Activated naive CD4-positive, alpha-beta T cell (primary cell): ENCODE data around the gene ITK.

Experiments
- DNase-seq, 4 experiments: peaks; one replicate each; lab custom pipeline; 2025; lab: John Stamatoyannopoulos, UW

ITK gene

DNA sequence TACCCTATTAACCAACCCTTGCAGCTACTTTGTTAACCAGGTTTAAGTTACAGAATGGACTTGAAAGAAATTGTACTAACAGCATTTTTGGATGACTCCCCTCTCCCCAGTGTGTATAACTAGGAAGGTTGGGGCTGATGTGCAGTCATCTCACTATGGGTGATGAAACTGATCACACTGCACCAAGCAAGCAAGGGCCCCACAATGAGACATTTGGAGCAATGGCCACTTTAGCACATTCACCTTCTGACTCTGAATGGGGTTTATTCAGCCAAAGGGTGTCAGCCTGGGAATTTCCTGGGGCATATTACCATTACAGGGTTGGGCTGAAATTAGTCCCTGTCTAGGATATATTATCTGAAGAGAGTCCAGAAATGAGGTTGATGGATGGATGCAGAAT is 66.6 kb downstream of the ITK start:
- DNase-seq = no peak

- peak in 2 of 4 experiments; percentile 13 to 30 for DNase-seq
Observed at GRCh38 chr5:157248821-157249470, 68.3 kb downstream of the ITK start.

GRCh38 chr5:157252711-157253465 is 72.2 kb downstream of the ITK start:
- peak in 2 of 4 experiments; percentile 10 to 36 for DNase-seq

GRCh38 chr5:157253547-157253946 is 72.9 kb downstream of the ITK start:
- DNase-seq = no peak

DNA sequence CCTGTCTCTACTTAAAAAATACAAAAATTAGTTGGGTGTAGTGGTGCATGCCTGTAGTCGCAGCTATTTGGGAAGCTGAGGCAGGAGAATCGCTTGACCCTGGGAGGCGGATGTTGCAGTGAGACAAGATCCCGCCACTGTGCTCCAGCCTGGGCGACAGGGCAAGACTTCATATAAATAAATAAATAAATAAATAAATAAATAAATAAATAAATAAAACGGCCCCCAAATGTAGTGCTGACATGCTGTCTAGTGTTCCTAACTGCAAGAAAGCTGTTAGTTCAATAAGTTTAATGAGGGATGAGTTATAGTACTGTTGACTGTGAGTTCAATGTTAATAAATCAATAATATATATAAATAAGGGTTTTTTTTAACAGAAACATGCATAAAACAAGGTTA is 77.8 kb downstream of the ITK start:
- no peak for DNase-seq

- DNase-seq = no peak
Observed at GRCh38 chr5:157259699-157260098, 79.1 kb downstream of the ITK start.

DNA sequence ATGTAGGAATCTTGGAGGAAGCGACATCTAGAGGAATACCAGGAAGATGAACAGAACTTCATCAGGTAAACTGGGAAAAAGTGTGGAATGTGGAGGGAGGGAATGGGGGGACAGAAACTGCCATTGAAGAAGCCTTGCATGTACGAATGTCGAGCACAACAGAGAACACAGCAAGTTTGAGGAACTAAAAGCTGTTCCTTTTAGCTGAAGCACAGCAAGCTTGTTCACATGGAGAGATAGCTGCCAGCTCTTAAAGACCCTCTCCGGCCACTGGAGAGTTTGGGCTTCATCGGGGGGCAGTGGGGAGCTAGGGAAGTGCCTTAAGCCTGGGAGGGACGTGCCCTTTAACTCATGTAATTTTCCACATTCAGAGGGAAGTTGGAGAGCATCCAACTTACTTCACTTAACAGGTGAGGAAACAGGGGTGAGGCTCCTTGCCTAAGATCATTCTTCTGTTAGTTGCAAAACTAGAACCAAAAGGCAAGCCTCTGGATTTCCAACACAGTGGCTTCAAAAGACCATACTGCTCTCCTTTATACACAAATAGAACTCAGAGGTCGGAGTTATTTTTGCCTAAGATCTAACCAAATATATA is 83.0 kb downstream of the ITK start:
- no peak for DNase-seq

DNA sequence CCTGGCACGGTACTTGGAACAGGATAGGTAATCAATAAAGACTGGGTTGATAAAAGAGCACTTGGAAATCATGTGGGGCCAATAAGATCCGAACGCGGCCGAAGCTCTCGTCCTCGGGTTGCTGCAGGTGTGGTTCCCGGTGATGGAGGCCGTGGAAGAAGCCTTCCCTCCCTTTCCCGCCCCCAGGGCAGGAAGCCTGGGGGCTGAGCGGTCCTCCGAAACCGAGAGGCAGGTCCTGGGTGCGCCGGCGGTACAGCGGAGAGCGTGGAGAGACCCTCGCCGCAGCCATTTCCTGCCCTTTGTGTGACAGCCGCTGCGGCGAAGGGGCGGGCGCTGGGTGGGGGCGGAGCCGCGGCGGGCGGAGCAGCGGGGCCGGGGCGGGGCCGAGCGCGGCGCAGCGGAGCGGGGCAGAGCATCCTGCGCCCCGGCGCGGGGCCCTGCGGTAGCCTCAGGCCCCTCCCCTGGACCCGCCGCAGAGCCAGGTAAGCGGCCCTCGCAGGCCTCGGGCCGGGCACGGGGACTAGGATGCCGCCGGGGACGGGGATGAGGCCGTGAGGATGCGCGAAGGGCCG is 85.2 kb downstream of the ITK start, which contains the start of gene CYFIP2:
CYFIP2 (plus strand) TSS at position 410 of the 572 bp plus-strand sequence. CDS start 19,239 bp downstream, outside the sequence.
- DNase-seq = peak; percentile 31 to 83 (median 66)

DNA sequence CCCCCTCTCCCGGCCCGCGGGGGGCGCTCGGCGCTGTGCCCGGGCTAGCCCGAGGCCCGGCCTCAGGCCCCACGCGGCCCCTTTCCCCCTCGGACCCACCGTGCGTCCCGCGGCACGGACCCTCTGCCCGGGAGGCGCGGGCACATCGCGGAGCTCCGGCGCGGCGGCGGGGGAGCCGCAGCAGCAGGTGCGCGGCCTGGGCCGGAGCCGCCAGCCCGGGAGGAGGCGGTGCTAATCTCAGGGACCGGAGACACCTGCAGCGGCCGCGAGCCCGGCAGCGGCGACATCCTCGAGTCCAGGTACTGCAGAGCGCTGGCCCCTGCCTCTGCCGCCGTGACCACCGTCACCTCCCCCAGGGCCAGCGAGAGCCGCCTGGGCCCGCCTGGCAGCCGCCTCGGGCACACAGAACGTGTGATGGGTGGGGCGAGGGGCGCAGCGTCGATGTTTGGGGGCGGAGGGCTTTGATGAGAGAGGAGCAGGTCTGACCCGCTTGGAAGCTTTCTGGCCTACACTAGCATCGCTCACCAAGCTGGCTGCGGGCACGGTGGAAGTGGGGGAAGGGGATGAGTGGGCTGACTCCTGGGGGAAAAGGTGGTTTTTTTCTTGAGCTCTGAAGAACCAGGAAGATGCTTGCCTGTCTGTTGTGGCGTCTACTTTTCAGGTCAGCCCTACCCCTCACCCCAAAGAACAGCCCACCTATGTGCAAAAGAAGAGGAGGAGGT is 85.8 kb downstream of the ITK start:
- DNase-seq = peak in 3 of 4 experiments; percentile 9 to 41 (median 33)

- no peak for DNase-seq
Observed at GRCh38 chr5:157267025-157267424, 86.4 kb downstream of the ITK start.

DNA sequence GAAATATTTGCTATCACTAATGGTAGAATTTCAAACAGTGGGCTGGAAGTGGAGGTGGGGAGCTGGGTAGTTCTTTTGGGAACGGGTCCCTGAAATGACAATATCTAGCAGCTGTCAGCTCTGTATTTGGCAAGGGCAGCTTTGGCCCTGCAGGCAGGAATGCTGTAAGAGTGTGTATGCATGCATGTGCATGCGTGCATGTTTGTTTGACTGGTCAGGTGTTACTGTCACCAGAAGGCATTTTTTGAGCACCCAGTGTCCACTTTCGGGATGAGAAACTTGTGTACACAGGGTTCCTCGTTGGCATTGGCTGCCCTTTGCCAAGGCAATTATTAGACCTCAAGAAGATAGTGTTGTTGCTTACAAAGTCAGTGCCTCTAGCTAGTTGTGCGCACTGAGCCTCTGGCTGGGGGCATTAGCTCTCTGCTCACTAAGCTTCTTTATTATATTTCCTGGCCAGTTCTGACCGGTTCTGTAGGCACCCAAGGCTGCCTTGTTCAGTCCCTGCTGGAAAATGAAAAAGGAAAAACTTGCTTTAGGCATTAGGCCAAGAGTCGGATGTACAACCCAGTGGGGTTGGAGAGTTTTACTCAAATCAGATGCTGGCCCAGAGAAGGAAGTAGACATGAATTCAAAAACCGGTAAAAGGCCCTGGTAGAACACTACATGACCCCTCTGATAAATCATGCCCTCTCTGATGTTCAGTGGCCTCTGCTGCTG is 87.3 kb downstream of the ITK start:
- no peak for DNase-seq

DNA sequence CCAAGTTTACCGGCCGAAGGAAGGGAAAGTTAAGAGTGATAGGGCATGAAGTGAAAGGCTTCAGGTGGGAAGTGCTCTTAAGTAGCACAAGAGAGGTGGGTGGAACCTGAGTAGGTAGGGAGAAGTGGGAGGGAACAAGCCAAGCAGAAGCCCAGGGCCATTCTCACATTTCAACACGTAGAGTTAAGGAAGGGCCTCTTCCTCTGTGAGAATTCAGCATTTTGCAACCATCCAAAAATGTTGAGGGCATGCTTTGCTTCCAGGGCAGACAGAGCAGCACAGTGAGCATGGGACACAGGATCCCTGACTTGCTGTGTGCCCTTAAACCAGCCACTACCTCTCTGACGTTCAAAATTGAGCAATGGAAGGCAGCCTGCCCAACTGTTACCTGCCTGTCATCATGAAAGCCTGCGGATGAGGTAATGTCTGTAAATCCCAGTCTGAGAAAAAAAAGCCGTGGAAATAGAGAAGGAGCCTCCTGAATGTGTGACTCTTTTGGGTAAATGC is 88.6 kb downstream of the ITK start:
- DNase-seq = no peak

- DNase-seq = no peak
Observed at GRCh38 chr5:157269761-157270272, 89.2 kb downstream of the ITK start.

- DNase-seq = no peak
Observed at GRCh38 chr5:157270771-157271170, 90.1 kb downstream of the ITK start.

- DNase-seq = peak; percentile 27 to 69 (median 50)
Observed at GRCh38 chr5:157271740-157272271, 91.2 kb downstream of the ITK start.

DNA sequence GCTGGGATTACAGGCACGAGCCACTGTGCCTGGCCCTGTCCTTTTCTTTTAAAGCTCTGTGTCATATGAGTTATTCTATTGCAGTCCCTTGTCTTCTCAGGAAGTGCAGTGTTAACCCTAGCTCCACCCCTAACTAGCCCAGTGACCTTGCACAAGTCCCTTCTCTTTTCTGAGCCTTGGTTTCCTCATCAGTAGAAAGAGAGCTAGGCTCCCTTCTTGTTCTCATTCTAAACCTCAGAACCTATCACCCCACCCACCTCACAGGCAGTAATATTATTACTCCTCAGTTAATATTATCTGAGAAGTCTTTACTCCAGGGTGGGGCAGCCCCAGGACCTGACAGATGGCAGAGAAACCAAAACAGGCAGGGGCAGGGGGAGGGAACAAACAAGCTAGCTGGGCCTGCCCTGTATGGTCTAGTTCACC is 92.5 kb downstream of the ITK start:
- no peak for DNase-seq

DNA sequence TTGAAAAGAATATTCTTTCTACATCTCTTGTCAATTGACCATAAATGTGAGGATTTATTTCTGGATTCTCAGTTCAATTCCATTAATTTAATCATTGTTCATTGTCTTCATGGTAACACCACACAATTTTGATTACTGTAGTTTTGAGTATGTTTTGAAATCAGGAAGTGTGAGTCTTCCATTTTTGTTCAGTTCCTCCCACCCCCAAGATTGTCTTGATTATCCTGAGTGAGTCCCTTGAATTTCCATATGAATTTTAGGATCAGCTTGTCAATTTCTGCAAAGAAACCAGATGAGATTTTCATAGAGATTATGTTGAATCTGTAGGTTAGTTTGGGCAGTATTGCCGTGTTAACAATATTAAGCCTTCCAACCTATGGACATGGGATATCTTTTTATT is 94.8 kb downstream of the ITK start:
- DNase-seq = no peak

GRCh38 chr5:157278319-157279037 is 97.8 kb downstream of the ITK start:
- DNase-seq = no peak

GRCh38 chr5:157279605-157280239 is 99.1 kb downstream of the ITK start:
- DNase-seq = no peak
